H1 (cell line): ENCODE data around the gene LCAT. TPM values are rescaled to one million over a fixed set of nuclear protein-coding genes. Genes with fewer than 3 reads are reported as not detected.

Experiments used
- polyA plus RNA-seq, 7 experiments: library from polyadenylated mRNA; depleted of rRNA in 3 of 7; stranded (reverse) in 5 of 7; unstranded in 2 of 7; fragments of >200 nt in 5 of 7; fragments of 200-250 nt in 2 of 7; gene quantifications; 1 replicate in 5 of 7; 2 replicates in 1 of 7; 4 replicates in 1 of 7; pipeline versions ENCODE4 v1.2.1 to v1.2.3, GENCODE V29; 2011 to 2013; ENCODE audit warnings: missing spikeins in 2 of 7, mixed read lengths in 2 of 7
- total RNA-seq: library from RNA; stranded (reverse); fragmentation: NEBNext Ultra II Directional; extraction: Animal tissue kit (Norgen Biotek cat#: 25700); gene quantifications from 2 replicates; pipeline ENCODE4 v1.2.1, GENCODE V29; 2021

Gene LCAT
- total and polyA plus RNA-seq, 2 of the 8 experiments (the other 6 are each of a cell fraction or from before 2014, with no cell fraction given) = 9.4 to 19.6 TPM

Other genes starting within 250 kb of the LCAT start
- 33.2 and 35.4 TPM in 2 replicates for gene GFOD2, start 224.8 kb downstream of the LCAT start, total RNA-seq
- 21.4 and 24.5 TPM in 2 replicates for gene GFOD2, start 224.8 kb downstream of the LCAT start, polyA plus RNA-seq (2011; rRNA removed)
- 13.8 and 16.8 TPM in 2 replicates for gene RANBP10, start 137.6 kb downstream of the LCAT start, total RNA-seq
- gene RANBP10, start 137.6 kb downstream of the LCAT start, polyA plus RNA-seq (2011; rRNA removed) = 14.2 and 16.3 TPM in 2 replicates
- 0.37 and 1.3 TPM in 2 replicates for gene TSNAXIP1, start 137.2 kb downstream of the LCAT start, total RNA-seq
- gene TSNAXIP1, start 137.2 kb downstream of the LCAT start, polyA plus RNA-seq (2011; rRNA removed) = 0.39 and 0.94 TPM in 2 replicates
- 54.8 and 56.4 TPM in 2 replicates for gene THAP11, start 101.8 kb downstream of the LCAT start, total RNA-seq
- 50.8 and 61.7 TPM in 2 replicates for gene THAP11, start 101.8 kb downstream of the LCAT start, polyA plus RNA-seq (2011; rRNA removed)
- 219 and 229 TPM in 2 replicates for gene NUTF2, start 97.2 kb downstream of the LCAT start, total RNA-seq
- gene NUTF2, start 97.2 kb downstream of the LCAT start, polyA plus RNA-seq (2011; rRNA removed) = 377 and 382 TPM in 2 replicates
- gene CENPT, start 96.4 kb downstream of the LCAT start, total RNA-seq = 42.2 and 42.4 TPM in 2 replicates
- gene CENPT, start 96.4 kb downstream of the LCAT start, polyA plus RNA-seq (2011; rRNA removed) = 53.4 and 82.7 TPM in 2 replicates
- 72.7 and 73.4 TPM in 2 replicates for gene EDC4, start 71.1 kb downstream of the LCAT start, total RNA-seq
- 58.5 and 84.4 TPM in 2 replicates for gene EDC4, start 71.1 kb downstream of the LCAT start, polyA plus RNA-seq (2011; rRNA removed)
- 4.1 and 4.9 TPM in 2 replicates for gene NRN1L, start 59.2 kb downstream of the LCAT start, total RNA-seq
- gene NRN1L, start 59.2 kb downstream of the LCAT start, polyA plus RNA-seq (2011; rRNA removed) = 35.2 and 49.3 TPM in 2 replicates
- 24.8 and 25.4 TPM in 2 replicates for gene PSKH1, start 50.9 kb downstream of the LCAT start, total RNA-seq
- 51.0 and 55.8 TPM in 2 replicates for gene PSKH1, start 50.9 kb downstream of the LCAT start, polyA plus RNA-seq (2011; rRNA removed)
- gene CTRL, start 12.3 kb downstream of the LCAT start, total RNA-seq = 1.7 and 5.0 TPM in 2 replicates
- 4.0 and 4.2 TPM in 2 replicates for gene CTRL, start 12.3 kb downstream of the LCAT start, polyA plus RNA-seq (2011; rRNA removed)
- gene PSMB10, start 7.3 kb downstream of the LCAT start, total RNA-seq = 32.1 and 38.8 TPM in 2 replicates
- gene PSMB10, start 7.3 kb downstream of the LCAT start, polyA plus RNA-seq (2011; rRNA removed) = 61.9 and 81.7 TPM in 2 replicates
- 41.3 and 46.6 TPM in 2 replicates for gene SLC12A4, start 24.5 kb upstream of the LCAT start, total RNA-seq
- gene SLC12A4, start 24.5 kb upstream of the LCAT start, polyA plus RNA-seq (2011; rRNA removed) = 49.3 and 66.6 TPM in 2 replicates
- 9.9 and 10.6 TPM in 2 replicates for gene DPEP3, start 36.4 kb upstream of the LCAT start, total RNA-seq
- gene DPEP3, start 36.4 kb upstream of the LCAT start, polyA plus RNA-seq (2011; rRNA removed) = 6.5 and 12.7 TPM in 2 replicates
- not detected in 2 replicates for gene DPEP2, start 55.4 kb upstream of the LCAT start, total RNA-seq
- 0.05 TPM in 1 of 2 replicates, not detected in the other for gene DPEP2, start 55.4 kb upstream of the LCAT start, polyA plus RNA-seq (2011; rRNA removed)
- not detected in 2 replicates for gene DPEP2NB, start 71.8 kb upstream of the LCAT start, total RNA-seq
- gene DPEP2NB, start 71.8 kb upstream of the LCAT start, polyA plus RNA-seq (2011; rRNA removed) = not detected in 2 replicates
- 16.8 and 17.2 TPM in 2 replicates for gene DDX28, start 79.1 kb upstream of the LCAT start, total RNA-seq
- 28.1 and 30.3 TPM in 2 replicates for gene DDX28, start 79.1 kb upstream of the LCAT start, polyA plus RNA-seq (2011; rRNA removed)
- 24.5 and 27.0 TPM in 2 replicates for gene DUS2, start 79.2 kb upstream of the LCAT start, total RNA-seq
- 17.2 and 20.9 TPM in 2 replicates for gene DUS2, start 79.2 kb upstream of the LCAT start, polyA plus RNA-seq (2011; rRNA removed)
- gene NFATC3, start 141.2 kb upstream of the LCAT start, total RNA-seq = 30.2 and 34.5 TPM in 2 replicates
- gene NFATC3, start 141.2 kb upstream of the LCAT start, polyA plus RNA-seq (2011; rRNA removed) = 12.0 and 17.6 TPM in 2 replicates